ENCODE results near the gene ANKRD52. TPM values are rescaled to one million over a fixed set of nuclear protein-coding genes. Genes with fewer than 3 reads are reported as not detected.
A peak's percentile ranks its signal among the peaks of the same experiment; 100 is the strongest.

Gene ANKRD52
- polyA plus RNA-seq, 1 experiment = 26.8 TPM

- Histone ChIP-seq H3K36me3 (ENCODE audit: control insufficient read depth, insufficient read depth, low read length) (peaks cover 1% of the 10 kb centered on the region; the same call in 1 of the 2 replicates), H3K27me3 (ENCODE audit: control insufficient read depth, insufficient read depth, low read length) (no peaks in the 10 kb centered on the region), H3K4me3 (ENCODE audit: low read depth, low read length) (peak overlapping the region; percentile 85)
- no peak for DNase-seq (ENCODE audit: low read depth)
- TF ChIP-seq CTCF (IDR thresholded peaks at IDR 0.05; ENCODE audit: insufficient read depth, low read depth, low read length) = no peak
- CTCF ChIA-PET = interaction anchor here (0.9 to 1.4 kb wide), 5 partner anchors 14 to 93 kb away, joined by 3 to 5 read pairs (median 3); partner anchors contain the start of genes COQ10A and PAN2
- POLR2A ChIA-PET = no interaction called here
These were observed 42.7 kb upstream of the ANKRD52 start for GRCh38 chr12:56300644-56301464.

- POLR2A ChIA-PET = no interaction called here
These were observed 41.9 kb upstream of the ANKRD52 start, which contains the start of gene CS for GRCh38 chr12:56299853-56300643. Gene CS, minus strand, starts transcription at chr12:56300330. Its CDS starts 129 bp downstream, at chr12:56300201.

DNA sequence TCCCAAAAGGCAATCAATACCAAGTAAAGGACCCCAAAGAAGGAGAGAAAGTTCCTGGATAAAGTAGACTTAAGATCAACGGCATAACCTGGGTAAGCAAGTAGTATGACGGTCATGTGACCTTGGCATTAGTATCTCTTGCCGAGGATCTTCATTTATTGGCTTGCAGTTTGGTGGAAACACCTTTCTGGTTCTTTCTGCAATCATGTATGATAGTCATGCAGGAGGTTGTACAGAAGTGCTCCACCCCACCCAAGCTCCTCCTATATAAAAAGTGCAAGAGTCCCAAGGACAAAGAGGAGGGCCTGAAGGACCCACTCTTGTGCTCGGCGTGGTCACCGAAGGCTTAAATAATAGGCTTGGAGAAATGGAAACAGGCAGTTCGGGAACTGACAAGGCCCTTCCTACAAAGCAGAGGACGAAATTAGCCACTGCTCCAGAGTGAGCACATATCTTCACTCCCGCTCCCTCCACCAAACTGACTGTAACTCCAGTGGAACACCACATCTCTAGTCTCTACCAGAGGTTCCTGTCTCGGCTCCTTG is 41.2 kb upstream of the ANKRD52 start:
- H3K27me3 ChIP-seq (ENCODE audit: control insufficient read depth, insufficient read depth, low read length) = no peaks in the 10 kb centered on the region
- DNase-seq (ENCODE audit: low read depth) = no peak
- H3K4me3 ChIP-seq (ENCODE audit: low read depth, low read length) = peak overlapping the region; percentile 85
- TF ChIP-seq CTCF (IDR thresholded peaks at IDR 0.05; ENCODE audit: insufficient read depth, low read depth, low read length) = no peak
- peaks cover 1% of the 10 kb centered on the region; the same call in 1 of the 2 replicates for H3K36me3 ChIP-seq (ENCODE audit: control insufficient read depth, insufficient read depth, low read length)
- ChIA-PET CTCF (interaction anchor here (1.3 to 2.4 kb wide), 4 partner anchors 9 to 180 kb away, joined by 3 to 7 read pairs (median 6); partner anchors contain the start of gene COQ10A), POLR2A (no interaction called here)

More at GRCh38 chr12:56299853-56300643, 41.9 kb upstream of the ANKRD52 start, which contains the start of gene CS:
- Histone ChIP-seq H3K27me3 (ENCODE audit: control insufficient read depth, insufficient read depth, low read length) (no peaks in the 10 kb centered on the region), H3K36me3 (ENCODE audit: control insufficient read depth, insufficient read depth, low read length) (peaks cover 1% of the 10 kb centered on the region; the same call in 1 of the 2 replicates), H3K4me3 (ENCODE audit: low read depth, low read length) (peak within 1 kb of the TSS; percentile 85)
- DNase-seq (ENCODE audit: low read depth) = peak; percentile 73
- CTCF ChIA-PET = interaction anchor here (0.9 to 2.4 kb wide), 7 partner anchors 10 to 181 kb away, joined by 3 to 7 read pairs (median 4); partner anchors contain the start of gene COQ10A
- TF ChIP-seq CTCF (IDR thresholded peaks at IDR 0.05; ENCODE audit: insufficient read depth, low read depth, low read length) = no peak

DNA sequence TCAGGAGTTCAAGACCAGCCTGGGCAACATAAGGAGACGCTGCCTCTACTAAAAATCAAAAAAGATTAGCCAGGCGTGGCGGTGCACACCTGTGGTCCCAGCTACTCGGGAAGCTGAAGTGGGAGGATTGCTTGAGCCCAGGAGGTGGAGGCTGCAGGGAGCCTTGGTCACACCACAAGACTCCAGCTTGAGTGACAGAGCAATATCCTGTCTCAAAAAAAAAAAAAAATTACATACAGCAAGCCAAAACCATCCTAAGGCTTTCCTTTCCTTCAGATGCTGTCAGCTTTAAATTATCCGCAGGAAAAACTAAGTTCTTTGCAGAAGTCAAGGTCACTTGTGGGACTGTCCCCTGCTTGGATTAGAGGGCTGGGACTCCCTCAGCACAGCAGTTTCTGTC is 40.6 kb upstream of the ANKRD52 start:
- ChIA-PET CTCF (interaction anchor here (1.3 to 2.4 kb wide), 5 partner anchors 9 to 179 kb away, joined by 3 to 7 read pairs (median 6); partner anchors contain the start of gene ANKRD52), POLR2A (no interaction called here)
- H3K27me3 ChIP-seq (ENCODE audit: control insufficient read depth, insufficient read depth, low read length) = no peaks in the 10 kb centered on the region
- H3K36me3 ChIP-seq (ENCODE audit: control insufficient read depth, insufficient read depth, low read length) = no peaks in the 10 kb centered on the region
- no peak for DNase-seq (ENCODE audit: low read depth)
- TF ChIP-seq CTCF (IDR thresholded peaks at IDR 0.05; ENCODE audit: insufficient read depth, low read depth, low read length) = no peak
- H3K4me3 ChIP-seq (ENCODE audit: low read depth, low read length) = peak overlapping the region; percentile 85

Data from BJ (cell line).